GM12801 (cell line): ENCODE data around the gene CAPZA2.

Source experiments
- TF ChIP-seq, protein P1 (sequence below): IDR thresholded peaks from one replicate; pipeline ENCODE4 v1.5.1; 2011; ENCODE audit warnings: control low read depth; ENCODE audit not compliant: insufficient read length; ENCODE audit errors: extremely low read depth

CAPZA2 gene

DNA sequence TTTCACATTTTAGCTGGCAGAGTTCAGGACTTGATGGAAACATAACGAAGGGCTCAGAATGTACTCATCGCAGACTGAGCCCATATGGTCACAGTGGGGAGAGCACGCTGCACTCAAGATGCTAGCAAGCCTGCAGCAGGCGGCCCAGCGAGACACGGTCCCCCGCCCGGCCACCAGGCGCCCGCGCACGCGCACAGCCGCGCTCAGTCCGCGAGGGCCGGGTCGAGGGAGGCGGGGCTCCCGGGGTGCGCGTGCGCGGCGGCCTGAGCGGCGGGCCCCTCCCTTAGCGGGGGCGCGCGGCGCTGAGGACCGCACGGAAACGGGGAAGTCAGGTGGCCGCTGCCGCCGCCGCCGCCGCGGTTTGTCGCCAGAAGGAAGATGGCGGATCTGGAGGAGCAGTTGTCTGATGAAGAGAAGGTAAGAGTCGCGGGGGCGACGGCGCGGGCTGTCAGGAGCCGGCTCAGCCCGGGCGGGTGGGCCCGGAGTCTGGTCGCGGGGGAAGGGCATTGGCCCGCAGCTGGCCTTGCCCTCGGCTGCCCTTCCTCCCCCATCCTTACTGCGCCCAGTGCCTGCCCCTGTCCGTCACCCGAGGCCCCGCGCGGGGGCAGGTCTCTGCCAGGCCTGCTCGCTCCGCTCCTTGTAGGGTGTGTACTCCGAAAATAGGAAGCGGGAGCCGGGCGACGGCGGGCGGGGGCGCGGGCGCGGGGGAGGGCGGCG is at the start of gene CAPZA2:
CAPZA2 (plus strand) TSS at position 354 of the 717 bp plus-strand sequence; CDS start at position 379, 25 bp downstream.
- TF ChIP-seq, protein P1, sequence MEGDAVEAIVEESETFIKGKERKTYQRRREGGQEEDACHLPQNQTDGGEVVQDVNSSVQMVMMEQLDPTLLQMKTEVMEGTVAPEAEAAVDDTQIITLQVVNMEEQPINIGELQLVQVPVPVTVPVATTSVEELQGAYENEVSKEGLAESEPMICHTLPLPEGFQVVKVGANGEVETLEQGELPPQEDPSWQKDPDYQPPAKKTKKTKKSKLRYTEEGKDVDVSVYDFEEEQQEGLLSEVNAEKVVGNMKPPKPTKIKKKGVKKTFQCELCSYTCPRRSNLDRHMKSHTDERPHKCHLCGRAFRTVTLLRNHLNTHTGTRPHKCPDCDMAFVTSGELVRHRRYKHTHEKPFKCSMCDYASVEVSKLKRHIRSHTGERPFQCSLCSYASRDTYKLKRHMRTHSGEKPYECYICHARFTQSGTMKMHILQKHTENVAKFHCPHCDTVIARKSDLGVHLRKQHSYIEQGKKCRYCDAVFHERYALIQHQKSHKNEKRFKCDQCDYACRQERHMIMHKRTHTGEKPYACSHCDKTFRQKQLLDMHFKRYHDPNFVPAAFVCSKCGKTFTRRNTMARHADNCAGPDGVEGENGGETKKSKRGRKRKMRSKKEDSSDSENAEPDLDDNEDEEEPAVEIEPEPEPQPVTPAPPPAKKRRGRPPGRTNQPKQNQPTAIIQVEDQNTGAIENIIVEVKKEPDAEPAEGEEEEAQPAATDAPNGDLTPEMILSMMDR: no peak

DNA sequence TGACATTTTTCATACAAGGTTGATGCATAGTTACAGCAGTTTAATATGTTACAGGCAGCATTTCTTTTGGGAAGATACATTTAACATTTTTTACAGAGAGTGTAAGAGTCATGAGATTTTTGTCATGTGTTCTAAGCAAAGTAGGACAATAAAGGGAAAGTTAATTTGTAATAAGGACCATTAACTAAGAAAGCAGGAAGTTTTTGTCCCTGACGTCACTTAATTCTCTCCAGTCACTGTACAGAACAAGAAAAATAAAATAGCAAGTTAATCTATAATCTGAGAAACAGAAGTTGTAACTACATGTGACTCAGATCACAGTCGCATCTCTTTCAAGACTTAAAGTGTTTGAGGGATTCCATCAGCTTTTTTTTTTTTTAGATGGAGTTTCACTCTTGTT is 49.5 kb upstream of the CAPZA2 start:
- TF ChIP-seq, protein P1: no peak

DNA sequence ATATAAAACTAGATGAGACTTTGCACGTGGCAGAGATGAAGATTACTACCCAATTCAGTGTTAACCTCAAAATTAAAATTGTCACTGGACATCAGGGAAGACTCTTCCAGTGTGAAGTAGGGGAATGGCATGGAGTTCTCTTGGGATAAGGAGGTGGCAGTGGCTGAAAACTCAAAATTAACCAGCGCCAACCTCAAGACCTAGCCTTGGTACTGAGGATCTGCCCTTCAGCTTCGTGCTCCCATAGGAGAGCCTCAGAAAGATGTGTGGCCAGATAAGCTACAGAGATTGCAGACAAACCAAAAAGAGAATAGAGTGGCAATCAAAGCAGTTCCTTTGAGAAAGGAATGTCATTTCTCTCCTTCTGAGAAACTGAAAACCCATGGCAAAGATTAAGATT is 47.3 kb upstream of the CAPZA2 start:
- TF ChIP-seq, protein P1: no peak

DNA sequence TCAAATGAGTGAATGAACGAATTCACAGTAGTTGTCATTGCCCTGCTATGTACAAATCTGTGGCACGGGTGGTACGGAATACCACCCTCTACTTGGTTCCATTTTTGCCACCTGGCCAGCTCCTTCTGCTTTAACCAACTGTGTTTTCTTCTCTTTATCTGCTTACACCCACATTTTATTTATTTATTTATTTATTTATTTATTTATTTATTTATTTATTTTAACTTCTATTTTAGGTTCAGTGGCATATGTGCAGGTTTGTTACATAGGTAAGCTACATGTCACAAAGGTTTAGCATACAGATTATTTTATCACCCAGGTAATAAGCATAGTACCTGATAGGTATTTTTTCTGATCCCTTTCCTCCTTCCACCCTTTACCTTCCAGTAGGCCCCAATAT is 42.2 kb upstream of the CAPZA2 start:
- TF ChIP-seq, protein P1: no peak

DNA sequence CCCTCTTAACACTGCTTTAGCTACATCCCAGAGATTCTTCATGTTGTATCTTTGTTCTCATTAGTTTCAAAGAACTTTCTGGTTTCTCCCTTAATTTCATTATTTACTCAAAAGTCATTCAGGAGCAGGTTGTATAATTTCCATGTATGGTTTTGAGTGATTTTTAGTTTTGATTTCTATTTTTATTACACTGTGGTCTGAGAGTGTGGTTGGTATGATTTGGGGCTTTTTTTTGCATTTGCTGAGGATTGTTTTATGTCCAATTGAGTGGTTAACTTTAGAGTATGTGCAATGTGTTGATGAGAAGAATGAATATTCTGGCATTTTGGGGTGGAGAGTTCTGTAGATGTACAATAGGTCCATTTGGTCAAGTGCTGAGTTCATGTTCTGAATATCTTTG is 37.9 kb upstream of the CAPZA2 start:
- TF ChIP-seq, protein P1: no peak

DNA sequence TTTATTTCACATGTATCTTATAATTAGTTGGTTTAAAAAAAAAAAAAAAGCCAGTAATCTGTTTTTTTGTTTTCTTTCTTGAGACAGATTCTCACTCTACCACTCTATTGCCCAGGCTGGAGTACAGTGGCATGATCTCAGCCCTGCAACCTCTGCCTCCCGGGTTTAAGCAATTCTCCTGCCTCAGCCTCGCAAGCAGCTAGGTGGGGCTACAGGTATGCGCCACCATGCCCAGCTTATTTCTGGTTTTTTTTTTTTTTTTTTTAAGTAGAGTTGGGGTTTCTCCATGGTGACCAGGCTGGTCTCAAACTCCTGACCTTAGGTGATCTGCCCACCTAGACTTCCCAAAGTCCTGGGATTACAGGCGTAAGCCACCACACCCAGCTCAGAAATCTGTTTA is 34.1 kb upstream of the CAPZA2 start:
- TF ChIP-seq, protein P1: no peak

DNA sequence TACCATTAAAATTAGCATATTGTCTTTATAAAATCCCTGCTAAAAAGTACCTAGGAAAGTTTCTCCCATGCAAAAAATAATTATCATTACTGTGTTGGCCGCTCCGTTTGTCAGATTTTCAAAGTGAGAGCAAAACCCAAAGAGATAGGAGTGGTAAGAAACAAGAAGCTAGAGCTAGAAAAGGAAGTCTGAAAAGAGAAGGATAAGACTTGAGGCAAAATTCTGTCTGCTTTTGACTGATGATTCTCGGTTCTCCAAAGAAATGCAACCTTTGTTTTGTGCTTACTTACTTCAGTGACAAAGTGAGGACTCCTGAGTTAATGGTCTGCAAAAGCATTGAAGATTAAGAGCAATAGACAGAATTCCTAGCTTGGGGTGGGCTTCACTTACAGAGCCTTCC is 33.3 kb upstream of the CAPZA2 start:
- TF ChIP-seq, protein P1: no peak
